HG03558 (cell line): ENCODE measurements around the gene ODF2L.

Experiments used
- ATAC-seq: cut with Tn5 transposase; IDR thresholded peaks from one replicate; pipeline ENCODE4 v1.9.1; 2021; ENCODE audit warnings: moderate number of reproducible peaks; ENCODE audit not compliant: unreplicated experiment; ENCODE audit errors: extremely low read depth

The ODF2L gene

GRCh38 chr1:86395751-86396497 lies at the start of gene ODF2L:
Gene ODF2L (minus strand): TSS chr1:86396323. CDS start chr1:86387027, 9,296 bp downstream.
- peak; percentile 99 for ATAC-seq

GRCh38 chr1:86445919-86446318 lies 49.8 kb upstream of the ODF2L start:
- ATAC-seq: no peak

- ATAC-seq: no peak
Observed at GRCh38 chr1:86441997-86442396, 45.9 kb upstream of the ODF2L start.

GRCh38 chr1:86441581-86441980 lies 45.5 kb upstream of the ODF2L start:
- ATAC-seq: no peak

GRCh38 chr1:86436041-86436440 lies 39.9 kb upstream of the ODF2L start:
- ATAC-seq: no peak

- no peak for ATAC-seq
Observed at GRCh38 chr1:86435327-86435726, 39.2 kb upstream of the ODF2L start.

GRCh38 chr1:86434059-86434458 lies 37.9 kb upstream of the ODF2L start:
- ATAC-seq: no peak

GRCh38 chr1:86430376-86430775 lies 34.3 kb upstream of the ODF2L start:
- ATAC-seq: no peak

- ATAC-seq: no peak
Observed at GRCh38 chr1:86429835-86430234, 33.7 kb upstream of the ODF2L start.

- ATAC-seq: no peak
Observed at GRCh38 chr1:86429122-86429725, 33.1 kb upstream of the ODF2L start.

GRCh38 chr1:86423873-86424272 lies 27.8 kb upstream of the ODF2L start, which contains the start of gene CLCA2:
Gene CLCA2 (plus strand): TSS chr1:86424171. CDS start chr1:86424248, 77 bp downstream.
- ATAC-seq: no peak

GRCh38 chr1:86423473-86423872 lies 27.4 kb upstream of the ODF2L start:
- no peak for ATAC-seq

- ATAC-seq: no peak
Observed at GRCh38 chr1:86421601-86422280, 25.6 kb upstream of the ODF2L start.

- peak; percentile 62 for ATAC-seq
Observed at GRCh38 chr1:86419277-86419903, 23.3 kb upstream of the ODF2L start.

GRCh38 chr1:86416343-86416742 lies 20.2 kb upstream of the ODF2L start:
- no peak for ATAC-seq

- no peak for ATAC-seq
Observed at GRCh38 chr1:86410879-86411278, 14.8 kb upstream of the ODF2L start.

GRCh38 chr1:86409416-86410021 lies 13.4 kb upstream of the ODF2L start:
- ATAC-seq: no peak

GRCh38 chr1:86396498-86396890 lies 371 bp upstream of the ODF2L start:
- no peak for ATAC-seq

- no peak for ATAC-seq
Observed at GRCh38 chr1:86394416-86394815, 1.7 kb downstream of the ODF2L start.

GRCh38 chr1:86389307-86389706 lies 6.8 kb downstream of the ODF2L start:
- ATAC-seq: peak; percentile 78
